K562 (cell line): Measurements from ENCODE around the gene CMTR2. TPM values are rescaled to one million over a fixed set of nuclear protein-coding genes. Genes with fewer than 3 reads are reported as not detected.

Experiments used
- FOXO4 ChIP-seq: fragments of 450-650 bp; formaldehyde crosslinking; IDR thresholded peaks from 2 replicates; pipeline ENCODE4 v1.4.0; 2020; ENCODE audit warnings: mild to moderate bottlenecking, moderate library complexity
- NCOA4 ChIP-seq: fragments of 450-650 bp; IDR thresholded peaks from 2 replicates; pipeline ENCODE4 v1.6.1; 2018; ENCODE audit warnings: mild to moderate bottlenecking; ENCODE audit not compliant: partially characterized antibody
- ZBTB40 ChIP-seq, 2 experiments: fragments of 450-650 bp in 1 of 2; sonication (generic) in 1 of 2; formaldehyde crosslinking in 1 of 2; IDR thresholded peaks; 2 replicates each; pipeline versions ENCODE4 v1.7.1 to v1.9.0; 2016 to 2022; ENCODE audit warnings: inconsistent platforms in 1 of 2, mild to moderate bottlenecking in 1 of 2, missing genetic modification reagents in 1 of 2
- ZBTB49 ChIP-seq: sonication (generic); formaldehyde crosslinking; IDR thresholded peaks from 2 replicates; pipeline ENCODE4 v1.8.0; 2022; ENCODE audit warnings: missing genetic modification reagents, mild to moderate bottlenecking, borderline replicate concordance
- ZNF124 ChIP-seq: sonication (generic); formaldehyde crosslinking; IDR thresholded peaks from 2 replicates; pipeline ENCODE4 v1.8.1; 2022; ENCODE audit warnings: missing genetic modification reagents
- ZNF551 ChIP-seq: fragments of 250-450 bp; sonication (Bioruptor Pico); IDR thresholded peaks from 2 replicates; pipeline ENCODE4 v1.5.0; 2021; ENCODE audit warnings: mild to moderate bottlenecking, moderate library complexity
- polyA plus RNA-seq, 8 experiments: library from polyadenylated mRNA; depleted of rRNA in 4 of 8; stranded (reverse) in 5 of 8; unstranded in 3 of 8; fragments of >200 nt; fragmentation: Nextera tagmentation in 2 of 8; fragmentation: Illumina TruSeq in 1 of 8; extraction: Ambion mirVana in 2 of 8; extraction: Trizol in 1 of 8; gene quantifications; 2 replicates each; pipeline versions ENCODE4 v1.2.1 to v1.2.3, GENCODE V29; 2011 to 2014; ENCODE audit warnings: inconsistent platforms in 1 of 8, missing spikeins in 1 of 8
- total RNA-seq, 7 experiments: library from RNA; depleted of rRNA in 6 of 7; stranded (reverse); fragments of >200 nt in 6 of 7; fragmentation: Illumina TruSeq in 2 of 7; extraction: Trizol in 2 of 7; gene quantifications; 2 replicates each; pipeline versions ENCODE4 v1.2.1 to v1.2.3, GENCODE V29; 2011 to 2021; ENCODE audit warnings: low replicate concordance in 1 of 7

The CMTR2 gene
- total and polyA plus RNA-seq, 9 of the 15 experiments (the other 6 are each of a cell fraction or from before 2014, with no cell fraction given) = 4.6 to 24.8 (median 12.7) TPM

GRCh38 chr16:71289732-71290062 is 495 bp upstream of the CMTR2 start (continued):
- TF ChIP-seq ZBTB49 = 0 out of 2 replicates have a peak, but pooled peaks have one; percentile 0
- peak; percentile 59; the same call in 1 of the 2 replicates for TF ChIP-seq ZNF551 (CRISPR knock-in tag)
- TF ChIP-seq NCOA4 = no peak
- no peak for TF ChIP-seq ZNF124 (CRISPR knock-in tag)
- peak; percentile 49; the same call in 1 of the 2 replicates for TF ChIP-seq ZBTB40 (IDR thresholded peaks at IDR 0.05)
- TF ChIP-seq ZBTB40 (CRISPR knock-in tag; IDR thresholded peaks at IDR 0.05) = no peak
- TF ChIP-seq FOXO4 (CRISPR knock-in tag) = no peak
- TF ChIP-seq, all 486 proteins: peak for 10
